GM18867 (cell line): ENCODE measurements around the gene FYN.

Source experiments
- ATAC-seq: cut with Tn5 transposase; IDR thresholded peaks from one replicate; pipeline ENCODE4 v1.9.1; 2021; ENCODE audit warnings: mild to moderate bottlenecking, moderate library complexity; ENCODE audit not compliant: unreplicated experiment

The FYN gene

GRCh38 chr6:111854683-111855082, 18.6 kb downstream of the FYN start:
- ATAC-seq, result no peak

- ATAC-seq, result no peak
Measured at GRCh38 chr6:111852725-111853124, 20.5 kb downstream of the FYN start.

- peak; percentile 60 for ATAC-seq
Measured at GRCh38 chr6:111850295-111850937, 22.8 kb downstream of the FYN start.

- ATAC-seq, result no peak
Measured at GRCh38 chr6:111849298-111849697, 24.0 kb downstream of the FYN start.

- no peak for ATAC-seq
Measured at GRCh38 chr6:111848262-111848812, 24.9 kb downstream of the FYN start.

- ATAC-seq, result no peak
Measured at GRCh38 chr6:111846492-111847409, 26.5 kb downstream of the FYN start.

- no peak for ATAC-seq
Measured at GRCh38 chr6:111846066-111846465, 27.2 kb downstream of the FYN start.

GRCh38 chr6:111845441-111845871, 27.8 kb downstream of the FYN start:
- peak; percentile 53 for ATAC-seq

- peak; percentile 24 for ATAC-seq
Measured at GRCh38 chr6:111844921-111845320, 28.3 kb downstream of the FYN start.

GRCh38 chr6:111844376-111844775, 28.9 kb downstream of the FYN start:
- ATAC-seq, result peak; percentile 57

- no peak for ATAC-seq
Measured at GRCh38 chr6:111843347-111844147, 29.7 kb downstream of the FYN start.

- no peak for ATAC-seq
Measured at GRCh38 chr6:111842891-111843290, 30.4 kb downstream of the FYN start.

- no peak for ATAC-seq
Measured at GRCh38 chr6:111842271-111842822, 30.9 kb downstream of the FYN start.

GRCh38 chr6:111841822-111842221, 31.4 kb downstream of the FYN start:
- no peak for ATAC-seq

- ATAC-seq, result no peak
Measured at GRCh38 chr6:111840803-111841202, 32.4 kb downstream of the FYN start.

- no peak for ATAC-seq
Measured at GRCh38 chr6:111838749-111839484, 34.3 kb downstream of the FYN start.

GRCh38 chr6:111837641-111838500, 35.4 kb downstream of the FYN start:
- ATAC-seq, result peak; percentile 85

- ATAC-seq, result no peak
Measured at GRCh38 chr6:111837007-111837406, 36.2 kb downstream of the FYN start.

- ATAC-seq, result no peak
Measured at GRCh38 chr6:111835807-111836206, 37.4 kb downstream of the FYN start.
